Effector CD4-positive, alpha-beta T cell (primary cell): ENCODE results near the gene SMAD9.
A peak's percentile ranks its signal among the peaks of the same experiment; 100 is the strongest.

Experiments
- DNase-seq: peaks from one replicate; pipeline ENCODE4 v3.0.0-alpha.2; 2020

The SMAD9 gene

GRCh38 chr13:36862002-36862685 lies 57.9 kb downstream of the SMAD9 start:
- DNase-seq: no peak

GRCh38 chr13:36859259-36859658 lies 60.8 kb downstream of the SMAD9 start:
- no peak for DNase-seq

GRCh38 chr13:36858290-36858689 lies 61.7 kb downstream of the SMAD9 start:
- DNase-seq: no peak

- no peak for DNase-seq
Measured at GRCh38 chr13:36857253-36857652, 62.8 kb downstream of the SMAD9 start.

GRCh38 chr13:36850790-36851438 lies 69.1 kb downstream of the SMAD9 start:
- no peak for DNase-seq

- no peak for DNase-seq
Measured at GRCh38 chr13:36848199-36848982, 71.6 kb downstream of the SMAD9 start.

- DNase-seq: no peak
Measured at GRCh38 chr13:36847606-36848005, 72.4 kb downstream of the SMAD9 start.

GRCh38 chr13:36841391-36841790 lies 78.6 kb downstream of the SMAD9 start:
- DNase-seq: no peak

GRCh38 chr13:36840718-36841250 lies 79.3 kb downstream of the SMAD9 start:
- no peak for DNase-seq

- no peak for DNase-seq
Measured at GRCh38 chr13:36839981-36840380, 80.1 kb downstream of the SMAD9 start.

- DNase-seq: no peak
Measured at GRCh38 chr13:36839281-36839680, 80.8 kb downstream of the SMAD9 start.

- DNase-seq: no peak
Measured at GRCh38 chr13:36837354-36838092, 82.5 kb downstream of the SMAD9 start.

- no peak for DNase-seq
Measured at GRCh38 chr13:36834299-36834698, 85.7 kb downstream of the SMAD9 start.

- DNase-seq: no peak
Measured at GRCh38 chr13:36831291-36831690, 88.7 kb downstream of the SMAD9 start.

- no peak for DNase-seq
Measured at GRCh38 chr13:36829753-36830152, 90.3 kb downstream of the SMAD9 start.

GRCh38 chr13:36822785-36823184 lies 97.3 kb downstream of the SMAD9 start:
- no peak for DNase-seq

GRCh38 chr13:36820222-36820621 lies 99.8 kb downstream of the SMAD9 start:
- DNase-seq: no peak

- DNase-seq: no peak
Measured at GRCh38 chr13:36819739-36820090, 100.3 kb downstream of the SMAD9 start.

GRCh38 chr13:36818804-36819738 lies 101.0 kb downstream of the SMAD9 start, which contains the start of gene RFXAP:
Gene RFXAP, plus strand, starts transcription at chr13:36819222. Its CDS starts 136 bp downstream, at chr13:36819358.
- DNase-seq: peak; percentile 89

- DNase-seq: no peak
Measured at GRCh38 chr13:36817996-36818803, 101.8 kb downstream of the SMAD9 start.

GRCh38 chr13:36815062-36815461 lies 105.0 kb downstream of the SMAD9 start:
- no peak for DNase-seq
